Neural cell (in vitro differentiated cells): ENCODE measurements around the gene THEM4. TPM values are rescaled to one million over a fixed set of nuclear protein-coding genes. Genes with fewer than 3 reads are reported as not detected.

Experiments used
- H2AFZ ChIP-seq: fragments of 200-600, 300-800 bp; sonication (generic), shearing (Covaris generic); 2 replicates; pipeline ENCODE4 v1.6.0; 2014; ENCODE audit warnings: low read depth, mild to moderate bottlenecking, antibody characterized with exemption, low read length, moderate library complexity
- H3F3A ChIP-seq: fragments of 200-600 bp; shearing (Covaris generic); 2 replicates; pipeline ENCODE4 v1.6.1; 2016; ENCODE audit warnings: mild to moderate bottlenecking, moderate library complexity, mixed read lengths, antibody characterized with exemption, low read length; ENCODE audit not compliant: insufficient read depth, poor library complexity, severe bottlenecking
- H3K27ac ChIP-seq: fragments of 200-600, 300-800 bp; sonication (generic), shearing (Covaris generic); 2 replicates; pipeline ENCODE4 v1.5.1; 2014; ENCODE audit warnings: mild to moderate bottlenecking, low read length, moderate library complexity
- H3K27me3 ChIP-seq: fragments of 300-800, 200-600 bp; sonication (generic), shearing (Covaris generic); 2 replicates; pipeline ENCODE4 v1.6.0; 2014; ENCODE audit warnings: mild to moderate bottlenecking, low read depth, low read length, moderate library complexity; ENCODE audit not compliant: insufficient read depth
- H3K36me3 ChIP-seq: fragments of 300-800, 200-600 bp; sonication (generic), shearing (Covaris generic); 2 replicates; pipeline ENCODE4 v1.5.1; 2014; ENCODE audit warnings: mild to moderate bottlenecking, antibody characterized with exemption, low read length, moderate library complexity; ENCODE audit not compliant: insufficient read depth
- H3K4me2 ChIP-seq: fragments of 300-800, 200-600 bp; sonication (generic), shearing (Covaris generic); 2 replicates; pipeline ENCODE4 v1.6.0; 2014; ENCODE audit warnings: mild to moderate bottlenecking, low read length
- H3K4me3 ChIP-seq: fragments of 300-800, 200-600 bp; sonication (generic), shearing (Covaris generic); 2 replicates; pipeline ENCODE4 v1.5.1; 2014; ENCODE audit warnings: mild to moderate bottlenecking, low read length, moderate library complexity
- H3K79me2 ChIP-seq: fragments of 200-600 bp; shearing (Covaris generic); replicated peaks from 2 replicates; pipeline ENCODE4 v1.6.0; 2014; ENCODE audit warnings: mild to moderate bottlenecking, low read length, moderate library complexity; ENCODE audit not compliant: insufficient read depth
- H3K9ac ChIP-seq: fragments of 300-800, 200-600 bp; sonication (generic), shearing (Covaris generic); 2 replicates; pipeline ENCODE4 v1.6.1; 2016; ENCODE audit warnings: mild to moderate bottlenecking, low read length, mixed read lengths
- H3K9me2 ChIP-seq: fragments of 200-600 bp; shearing (Covaris generic); 2 replicates; pipeline ENCODE4 v1.6.1; 2016; ENCODE audit warnings: mild to moderate bottlenecking, low read length, mixed read lengths; ENCODE audit not compliant: insufficient read depth
- H3K9me3 ChIP-seq: fragments of 200-600, 300-800 bp; sonication (generic), shearing (Covaris generic); 2 replicates; pipeline ENCODE4 v1.6.1; 2016; ENCODE audit warnings: mild to moderate bottlenecking, mixed run types, low read length, moderate library complexity, mixed read lengths
- H4K20me1 ChIP-seq: fragments of 200-600 bp; shearing (Covaris generic); 2 replicates; pipeline ENCODE4 v1.6.1; 2016; ENCODE audit warnings: mild to moderate bottlenecking, mixed run types; ENCODE audit not compliant: insufficient read depth
- CTCF ChIP-seq: fragments of 450-650 bp; IDR thresholded peaks from 2 replicates; pipeline ENCODE4 v1.5.1; 2014; ENCODE audit warnings: antibody characterized with exemption, mild to moderate bottlenecking, moderate library complexity; ENCODE audit not compliant: poor library complexity, severe bottlenecking
- EP300 ChIP-seq: fragments of 450-650 bp; conservative IDR thresholded peaks from 2 replicates; pipeline ENCODE4 v1.6.1; 2014; ENCODE audit warnings: antibody characterized with exemption, mild to moderate bottlenecking, moderate library complexity; ENCODE audit not compliant: poor library complexity, severe bottlenecking
- EZH2 ChIP-seq: fragments of 200-600, 300-800 bp; shearing (Covaris generic), sonication (generic); IDR thresholded peaks from 2 replicates; pipeline ENCODE4 v1.6.1; 2014; ENCODE audit warnings: antibody characterized with exemption, low read length, borderline replicate concordance, mild to moderate bottlenecking; ENCODE audit not compliant: insufficient read depth, poor library complexity, severe bottlenecking
- MXI1 ChIP-seq: fragments of 450-650 bp; conservative IDR thresholded peaks from 2 replicates; pipeline ENCODE4 v1.6.1; 2014; ENCODE audit warnings: antibody characterized with exemption, mild to moderate bottlenecking; ENCODE audit not compliant: poor library complexity, severe bottlenecking
- POLR2AphosphoS5 ChIP-seq: IDR thresholded peaks from 2 replicates; pipeline ENCODE4 v1.6.1; 2012
- RAD21 ChIP-seq: fragments of 450-650 bp; conservative IDR thresholded peaks from 2 replicates; pipeline ENCODE4 v1.6.1; 2014; ENCODE audit warnings: antibody characterized with exemption, mild to moderate bottlenecking, moderate library complexity
- SMC3 ChIP-seq: fragments of 450-650 bp; conservative IDR thresholded peaks from 2 replicates; pipeline ENCODE4 v1.6.1; 2014; ENCODE audit warnings: antibody characterized with exemption, mild to moderate bottlenecking, moderate library complexity; ENCODE audit not compliant: poor library complexity
- TAF1 ChIP-seq: IDR thresholded peaks from 2 replicates; pipeline ENCODE4 v1.6.1; 2012; ENCODE audit warnings: low read depth
- polyA plus RNA-seq: library from polyadenylated mRNA; depleted of rRNA; stranded (reverse); fragments of >200 nt; gene quantifications from 2 replicates; pipeline ENCODE4 v1.2.3, GENCODE V29; 2014
- TF ChIP-seq, protein P1 (sequence below): IDR thresholded peaks from 2 replicates; pipeline ENCODE4 v1.6.1; 2012; ENCODE audit warnings: borderline replicate concordance

Gene THEM4
- polyA plus RNA-seq, 1 donor from 2014 or later: 11.3 TPM

DNA sequence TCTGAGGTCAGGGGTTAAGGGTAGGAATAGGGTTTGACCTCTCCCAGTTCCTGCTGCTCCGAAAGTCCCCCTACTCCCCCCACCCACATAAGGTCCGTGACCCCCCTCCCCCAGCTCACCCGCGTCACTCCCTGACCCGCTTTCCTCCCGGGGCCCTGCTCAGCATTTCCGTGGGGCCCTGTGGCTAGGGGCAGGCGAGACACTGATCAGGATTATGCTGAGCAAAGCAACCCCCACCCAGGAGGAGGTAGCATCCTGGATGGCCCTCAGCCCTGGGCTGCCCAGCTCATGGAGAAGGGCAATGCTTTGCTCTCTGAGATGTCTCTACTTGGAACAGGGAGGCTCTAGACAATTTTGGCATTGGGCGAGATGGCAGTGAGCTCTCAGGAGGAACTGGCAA, 81.5 kb downstream of the THEM4 start:
- Histone ChIP-seq H3K9me3 (no peaks in the 10 kb centered on the region), H3K36me3 (no peaks in the 10 kb centered on the region), H3K9ac (no peak overlapping the region), H3K79me2 (no peaks in the 10 kb centered on the region), H3F3A (no peaks in the 10 kb centered on the region), H4K20me1 (no peaks in the 10 kb centered on the region), H3K9me2 (no peaks in the 10 kb centered on the region), H3K27me3 (no peaks in the 10 kb centered on the region), H3K27ac (no peak overlapping the region), H2AFZ (no peak overlapping the region), H3K4me3 (no peak overlapping the region), H3K4me2 (no peak overlapping the region)
- TF ChIP-seq, protein P1, sequence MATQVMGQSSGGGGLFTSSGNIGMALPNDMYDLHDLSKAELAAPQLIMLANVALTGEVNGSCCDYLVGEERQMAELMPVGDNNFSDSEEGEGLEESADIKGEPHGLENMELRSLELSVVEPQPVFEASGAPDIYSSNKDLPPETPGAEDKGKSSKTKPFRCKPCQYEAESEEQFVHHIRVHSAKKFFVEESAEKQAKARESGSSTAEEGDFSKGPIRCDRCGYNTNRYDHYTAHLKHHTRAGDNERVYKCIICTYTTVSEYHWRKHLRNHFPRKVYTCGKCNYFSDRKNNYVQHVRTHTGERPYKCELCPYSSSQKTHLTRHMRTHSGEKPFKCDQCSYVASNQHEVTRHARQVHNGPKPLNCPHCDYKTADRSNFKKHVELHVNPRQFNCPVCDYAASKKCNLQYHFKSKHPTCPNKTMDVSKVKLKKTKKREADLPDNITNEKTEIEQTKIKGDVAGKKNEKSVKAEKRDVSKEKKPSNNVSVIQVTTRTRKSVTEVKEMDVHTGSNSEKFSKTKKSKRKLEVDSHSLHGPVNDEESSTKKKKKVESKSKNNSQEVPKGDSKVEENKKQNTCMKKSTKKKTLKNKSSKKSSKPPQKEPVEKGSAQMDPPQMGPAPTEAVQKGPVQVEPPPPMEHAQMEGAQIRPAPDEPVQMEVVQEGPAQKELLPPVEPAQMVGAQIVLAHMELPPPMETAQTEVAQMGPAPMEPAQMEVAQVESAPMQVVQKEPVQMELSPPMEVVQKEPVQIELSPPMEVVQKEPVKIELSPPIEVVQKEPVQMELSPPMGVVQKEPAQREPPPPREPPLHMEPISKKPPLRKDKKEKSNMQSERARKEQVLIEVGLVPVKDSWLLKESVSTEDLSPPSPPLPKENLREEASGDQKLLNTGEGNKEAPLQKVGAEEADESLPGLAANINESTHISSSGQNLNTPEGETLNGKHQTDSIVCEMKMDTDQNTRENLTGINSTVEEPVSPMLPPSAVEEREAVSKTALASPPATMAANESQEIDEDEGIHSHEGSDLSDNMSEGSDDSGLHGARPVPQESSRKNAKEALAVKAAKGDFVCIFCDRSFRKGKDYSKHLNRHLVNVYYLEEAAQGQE: no peak
- TF ChIP-seq TAF1 (no peak), SMC3 (no peak)

- Histone ChIP-seq H3K4me2 (no peak overlapping the region), H3K27me3 (no peaks in the 10 kb centered on the region), H3K9me3 (no peaks in the 10 kb centered on the region), H2AFZ (no peak overlapping the region), H3K9ac (no peak overlapping the region), H3K27ac (no peak overlapping the region), H3K9me2 (no peaks in the 10 kb centered on the region), H3K4me3 (no peak overlapping the region), H3F3A (no peaks in the 10 kb centered on the region), H3K79me2 (no peaks in the 10 kb centered on the region), H3K36me3 (no peaks in the 10 kb centered on the region), H4K20me1 (no peaks in the 10 kb centered on the region)
- TF ChIP-seq TAF1 (no peak), POLR2AphosphoS5 (no peak), RAD21 (no peak), EZH2 (no peak), CTCF (no peak), SMC3 (no peak), EP300 (no peak), MXI1 (no peak)
- TF ChIP-seq, protein P1: no peak
Measured at GRCh38 chr1:151825751-151826660, 83.3 kb downstream of the THEM4 start.
